Stimulated activated CD8-positive, alpha-beta memory T cell treated with anti-CD3 and anti-CD28 coated beads, Interleukin-15, amount 100 ng/mL, for 4 hours (primary cell): ENCODE measurements around the gene URGCP.
"Not testable (repeated sequence)": the region's sequence is repeated elsewhere in the genome, so short reads cannot be mapped to it uniquely, and the experiment has no call there.

ENCODE experiments used
- DNase-seq, 2 donors: peaks; one replicate each; pipeline ENCODE4 v3.0.0-alpha.2; 2020; ENCODE audit warnings: low read depth in 2 of 2

The URGCP gene

DNA sequence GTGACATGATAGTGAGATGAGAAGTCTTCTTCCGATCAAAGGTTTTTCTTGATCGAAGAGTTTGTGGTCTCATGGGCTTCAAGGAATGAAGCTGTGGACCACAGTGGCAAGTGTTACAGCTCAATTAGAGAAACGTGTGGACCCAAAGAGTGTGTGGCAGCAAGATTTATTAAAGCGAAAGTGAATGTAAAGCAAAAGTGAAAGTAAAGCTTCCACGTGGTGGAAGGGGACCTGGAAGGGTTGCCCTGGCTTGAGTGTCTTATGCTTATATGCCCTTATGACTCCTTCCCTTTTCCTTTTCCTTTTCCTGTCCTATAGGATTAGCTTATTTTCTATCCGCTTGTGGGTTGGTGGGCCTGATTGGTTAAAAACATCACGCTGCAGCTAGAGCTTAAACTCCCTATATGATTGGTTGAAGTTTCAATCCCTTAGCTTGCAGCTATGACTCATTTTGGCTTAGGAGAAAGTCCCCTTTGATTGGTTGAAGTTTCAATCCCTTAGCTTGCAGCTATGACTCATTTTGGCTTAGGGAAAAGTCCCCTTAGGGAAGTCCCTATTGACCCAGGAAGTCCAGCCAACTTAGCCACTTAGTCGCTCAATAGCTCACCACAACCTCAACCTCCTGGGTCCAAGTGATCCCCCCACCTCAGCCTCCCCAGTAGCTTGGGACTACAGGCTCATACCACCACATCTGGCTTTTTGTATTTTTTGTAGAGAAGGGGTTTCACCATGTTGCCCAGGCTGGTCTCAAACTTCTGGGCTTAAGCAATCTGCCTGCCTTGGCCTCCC is 71.7 kb downstream of the URGCP start:
- peak; percentile 8 to 23 for DNase-seq

DNA sequence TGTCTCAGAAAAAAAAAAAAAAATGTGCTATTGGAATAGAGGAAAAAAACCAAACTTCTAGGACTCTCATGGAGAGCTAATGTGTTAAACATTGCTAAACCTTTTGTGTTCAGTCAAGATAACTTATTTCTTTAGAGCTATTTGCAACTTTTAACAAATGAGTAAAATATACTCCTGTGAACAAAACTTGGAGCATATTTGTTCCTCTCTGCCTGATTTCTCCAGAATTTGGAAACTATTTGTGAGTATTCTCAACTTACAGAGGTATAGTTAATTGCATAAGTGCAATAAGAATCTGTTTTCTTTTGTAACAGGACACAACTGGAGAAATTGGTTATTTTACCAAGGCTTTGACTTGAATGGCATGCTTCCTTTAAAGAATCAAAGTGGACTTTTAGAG is 75.5 kb downstream of the URGCP start:
- DNase-seq: not testable (repeated sequence)
